ENCODE measurements around the gene CYP19A1. TPM values are rescaled to one million over a fixed set of nuclear protein-coding genes. Genes with fewer than 3 reads are reported as not detected.

Gene CYP19A1
- total and polyA plus RNA-seq, 4 donors, result 0.03 to 124 (median 0.50) TPM; not detected in 1

DNA sequence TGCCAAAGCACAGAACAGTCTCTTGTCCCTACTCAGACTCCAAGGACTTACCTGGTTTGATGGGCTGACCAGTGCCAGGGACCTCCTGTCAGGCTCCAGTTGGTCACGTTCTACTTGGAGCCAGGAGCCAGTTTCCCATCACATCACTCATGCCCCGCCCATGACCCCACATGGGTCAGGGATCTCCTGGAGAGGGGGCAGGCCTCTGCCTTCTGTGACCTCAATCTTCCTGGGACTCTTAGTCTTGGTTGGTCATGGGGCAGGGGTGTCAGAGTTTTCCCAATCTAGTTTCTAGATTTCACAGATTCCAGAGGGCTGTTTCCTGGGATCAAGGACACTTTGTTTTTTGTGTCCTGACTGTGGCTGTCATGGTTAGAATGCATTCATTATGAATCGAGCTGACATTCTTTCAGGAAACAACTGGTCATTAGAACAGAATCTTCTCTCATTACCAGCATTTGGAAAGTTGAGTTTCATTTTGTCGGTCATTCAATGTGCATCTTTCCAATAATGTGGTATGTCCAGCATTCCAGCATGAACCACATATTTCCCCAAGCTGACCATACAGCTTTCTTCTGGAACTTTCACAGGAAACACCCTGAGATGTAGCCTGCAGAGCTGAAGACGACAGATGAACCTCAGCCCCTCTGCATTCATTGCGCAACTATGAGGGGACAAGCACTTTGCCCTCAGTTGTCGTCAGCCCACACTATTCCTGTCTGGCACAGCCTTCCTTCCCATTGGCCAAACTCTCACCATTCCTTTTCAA, 19.8 kb downstream of the CYP19A1 start:
- Histone ChIP-seq H3K9ac (ENCODE audit: low read depth in 1 of 2, low read length in 2 of 2) (peak overlapping the region in 1 of 2 donors; percentile 11), H3K27me3 (ENCODE audit: control insufficient read depth in 4 of 4, insufficient read depth in 4 of 4, low read length in 3 of 4) (peaks cover 0 to 7% (median 0%) of the 10 kb centered on the region in 4 donors), H3K36me3 (ENCODE audit: control insufficient read depth in 4 of 4, insufficient read depth in 3 of 4, low read depth in 1 of 4, low read length in 3 of 4) (no peaks in the 10 kb centered on the region), H3K4me3 (ENCODE audit: low read depth in 1 of 3, low read length in 3 of 3) (no peak overlapping the region), H3K27ac (ENCODE audit: low read depth in 1 of 2, low read length in 2 of 2) (no peak overlapping the region), H3K9me3 (ENCODE audit: control insufficient read depth in 4 of 4, low read length in 3 of 4) (no peaks in the 10 kb centered on the region), H3K4me1 (ENCODE audit: control insufficient read depth in 4 of 4, insufficient read depth in 4 of 4, low read length in 3 of 4) (no peaks in the 10 kb centered on the region)
- TF ChIP-seq GABPA (IDR thresholded peaks at IDR 0.05 in 1 of 2, conservative IDR thresholded peaks at IDR 0.05 in 1 of 2) (no peak), FOXA2 (IDR thresholded peaks at IDR 0.05) (no peak), FOXA1 (IDR thresholded peaks at IDR 0.05) (no peak), RXRA (IDR thresholded peaks at IDR 0.05) (no peak), RAD21 (IDR thresholded peaks at IDR 0.05) (no peak), JUND (IDR thresholded peaks at IDR 0.05) (no peak), HNF4A (conservative IDR thresholded peaks at IDR 0.05) (no peak), HNF4G (IDR thresholded peaks at IDR 0.05) (no peak), SP1 (IDR thresholded peaks at IDR 0.05) (no peak), EGR1 (IDR thresholded peaks at IDR 0.05; ENCODE audit: low read depth in 2 of 2) (no peak), YY1 (IDR thresholded peaks at IDR 0.05) (no peak), NR2F2 (IDR thresholded peaks at IDR 0.05) (no peak), TAF1 (conservative IDR thresholded peaks at IDR 0.05) (no peak)
- TF ChIP-seq, protein P1, sequence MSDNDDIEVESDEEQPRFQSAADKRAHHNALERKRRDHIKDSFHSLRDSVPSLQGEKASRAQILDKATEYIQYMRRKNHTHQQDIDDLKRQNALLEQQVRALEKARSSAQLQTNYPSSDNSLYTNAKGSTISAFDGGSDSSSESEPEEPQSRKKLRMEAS (IDR thresholded peaks at IDR 0.05), result no peak
- TF ChIP-seq, protein P2, sequence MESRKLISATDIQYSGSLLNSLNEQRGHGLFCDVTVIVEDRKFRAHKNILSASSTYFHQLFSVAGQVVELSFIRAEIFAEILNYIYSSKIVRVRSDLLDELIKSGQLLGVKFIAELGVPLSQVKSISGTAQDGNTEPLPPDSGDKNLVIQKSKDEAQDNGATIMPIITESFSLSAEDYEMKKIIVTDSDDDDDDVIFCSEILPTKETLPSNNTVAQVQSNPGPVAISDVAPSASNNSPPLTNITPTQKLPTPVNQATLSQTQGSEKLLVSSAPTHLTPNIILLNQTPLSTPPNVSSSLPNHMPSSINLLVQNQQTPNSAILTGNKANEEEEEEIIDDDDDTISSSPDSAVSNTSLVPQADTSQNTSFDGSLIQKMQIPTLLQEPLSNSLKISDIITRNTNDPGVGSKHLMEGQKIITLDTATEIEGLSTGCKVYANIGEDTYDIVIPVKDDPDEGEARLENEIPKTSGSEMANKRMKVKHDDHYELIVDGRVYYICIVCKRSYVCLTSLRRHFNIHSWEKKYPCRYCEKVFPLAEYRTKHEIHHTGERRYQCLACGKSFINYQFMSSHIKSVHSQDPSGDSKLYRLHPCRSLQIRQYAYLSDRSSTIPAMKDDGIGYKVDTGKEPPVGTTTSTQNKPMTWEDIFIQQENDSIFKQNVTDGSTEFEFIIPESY (IDR thresholded peaks at IDR 0.05), result no peak
- TF ChIP-seq, protein P3, sequence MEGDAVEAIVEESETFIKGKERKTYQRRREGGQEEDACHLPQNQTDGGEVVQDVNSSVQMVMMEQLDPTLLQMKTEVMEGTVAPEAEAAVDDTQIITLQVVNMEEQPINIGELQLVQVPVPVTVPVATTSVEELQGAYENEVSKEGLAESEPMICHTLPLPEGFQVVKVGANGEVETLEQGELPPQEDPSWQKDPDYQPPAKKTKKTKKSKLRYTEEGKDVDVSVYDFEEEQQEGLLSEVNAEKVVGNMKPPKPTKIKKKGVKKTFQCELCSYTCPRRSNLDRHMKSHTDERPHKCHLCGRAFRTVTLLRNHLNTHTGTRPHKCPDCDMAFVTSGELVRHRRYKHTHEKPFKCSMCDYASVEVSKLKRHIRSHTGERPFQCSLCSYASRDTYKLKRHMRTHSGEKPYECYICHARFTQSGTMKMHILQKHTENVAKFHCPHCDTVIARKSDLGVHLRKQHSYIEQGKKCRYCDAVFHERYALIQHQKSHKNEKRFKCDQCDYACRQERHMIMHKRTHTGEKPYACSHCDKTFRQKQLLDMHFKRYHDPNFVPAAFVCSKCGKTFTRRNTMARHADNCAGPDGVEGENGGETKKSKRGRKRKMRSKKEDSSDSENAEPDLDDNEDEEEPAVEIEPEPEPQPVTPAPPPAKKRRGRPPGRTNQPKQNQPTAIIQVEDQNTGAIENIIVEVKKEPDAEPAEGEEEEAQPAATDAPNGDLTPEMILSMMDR (IDR thresholded peaks at IDR 0.05; ENCODE audit: low read depth, low read length, missing input control), result no peak
- TF ChIP-seq, protein P4, sequence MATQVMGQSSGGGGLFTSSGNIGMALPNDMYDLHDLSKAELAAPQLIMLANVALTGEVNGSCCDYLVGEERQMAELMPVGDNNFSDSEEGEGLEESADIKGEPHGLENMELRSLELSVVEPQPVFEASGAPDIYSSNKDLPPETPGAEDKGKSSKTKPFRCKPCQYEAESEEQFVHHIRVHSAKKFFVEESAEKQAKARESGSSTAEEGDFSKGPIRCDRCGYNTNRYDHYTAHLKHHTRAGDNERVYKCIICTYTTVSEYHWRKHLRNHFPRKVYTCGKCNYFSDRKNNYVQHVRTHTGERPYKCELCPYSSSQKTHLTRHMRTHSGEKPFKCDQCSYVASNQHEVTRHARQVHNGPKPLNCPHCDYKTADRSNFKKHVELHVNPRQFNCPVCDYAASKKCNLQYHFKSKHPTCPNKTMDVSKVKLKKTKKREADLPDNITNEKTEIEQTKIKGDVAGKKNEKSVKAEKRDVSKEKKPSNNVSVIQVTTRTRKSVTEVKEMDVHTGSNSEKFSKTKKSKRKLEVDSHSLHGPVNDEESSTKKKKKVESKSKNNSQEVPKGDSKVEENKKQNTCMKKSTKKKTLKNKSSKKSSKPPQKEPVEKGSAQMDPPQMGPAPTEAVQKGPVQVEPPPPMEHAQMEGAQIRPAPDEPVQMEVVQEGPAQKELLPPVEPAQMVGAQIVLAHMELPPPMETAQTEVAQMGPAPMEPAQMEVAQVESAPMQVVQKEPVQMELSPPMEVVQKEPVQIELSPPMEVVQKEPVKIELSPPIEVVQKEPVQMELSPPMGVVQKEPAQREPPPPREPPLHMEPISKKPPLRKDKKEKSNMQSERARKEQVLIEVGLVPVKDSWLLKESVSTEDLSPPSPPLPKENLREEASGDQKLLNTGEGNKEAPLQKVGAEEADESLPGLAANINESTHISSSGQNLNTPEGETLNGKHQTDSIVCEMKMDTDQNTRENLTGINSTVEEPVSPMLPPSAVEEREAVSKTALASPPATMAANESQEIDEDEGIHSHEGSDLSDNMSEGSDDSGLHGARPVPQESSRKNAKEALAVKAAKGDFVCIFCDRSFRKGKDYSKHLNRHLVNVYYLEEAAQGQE (IDR thresholded peaks at IDR 0.05), result no peak
- TF ChIP-seq, protein P5, sequence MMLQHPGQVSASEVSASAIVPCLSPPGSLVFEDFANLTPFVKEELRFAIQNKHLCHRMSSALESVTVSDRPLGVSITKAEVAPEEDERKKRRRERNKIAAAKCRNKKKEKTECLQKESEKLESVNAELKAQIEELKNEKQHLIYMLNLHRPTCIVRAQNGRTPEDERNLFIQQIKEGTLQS (IDR thresholded peaks at IDR 0.05), result no peak
- peak; percentile 54 for DNase-seq (ENCODE audit: low spot score)
- WGBS, result 50% methylated on average over 7 of the region's 7 CpGs
